GM21423 (cell line): ENCODE results near the gene NARS2.
A peak's percentile ranks its signal among the peaks of the same experiment; 100 is the strongest.

Source experiments
- ATAC-seq: cut with Tn5 transposase; IDR thresholded peaks from one replicate; pipeline ENCODE4 v1.9.1; 2021; ENCODE audit warnings: mild to moderate bottlenecking, moderate library complexity; ENCODE audit not compliant: unreplicated experiment

Gene NARS2

GRCh38 chr11:78446210-78446609 is 128.5 kb downstream of the NARS2 start:
- ATAC-seq: no peak

- ATAC-seq: no peak
Measured at GRCh38 chr11:78444726-78445125, 129.9 kb downstream of the NARS2 start.

GRCh38 chr11:78441956-78442355 is 132.7 kb downstream of the NARS2 start:
- no peak for ATAC-seq

DNA sequence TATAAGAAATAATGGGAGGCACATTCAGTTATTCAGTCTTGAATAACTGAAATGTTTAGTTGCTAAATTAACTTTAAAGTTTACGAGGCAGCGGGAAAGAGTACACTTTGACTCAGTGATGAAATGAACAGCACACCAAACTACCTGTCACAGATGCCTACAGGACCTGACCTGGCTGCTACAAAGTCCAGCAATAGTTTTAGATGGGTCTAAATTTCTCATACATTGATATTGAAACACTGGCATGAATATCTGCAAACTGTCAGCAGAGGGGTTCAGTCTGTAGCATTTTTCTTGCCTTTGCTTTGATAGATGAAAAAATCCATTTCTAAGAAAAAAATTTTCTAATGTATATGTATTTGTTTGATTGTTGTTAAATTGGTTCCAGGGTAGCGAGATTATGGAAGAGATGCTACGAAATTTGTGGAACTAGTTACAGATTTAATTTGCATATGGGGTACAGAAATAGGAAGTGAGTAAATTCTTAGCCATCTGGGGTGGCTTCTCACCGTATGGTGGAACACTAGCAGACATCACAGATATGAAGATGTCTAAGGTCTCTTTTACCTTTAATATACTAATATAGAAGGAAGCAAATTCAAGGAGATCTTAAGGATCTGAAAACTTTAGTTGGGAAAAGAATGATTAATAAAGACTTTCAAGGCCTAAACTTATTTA is 136.2 kb downstream of the NARS2 start:
- ATAC-seq: peak; percentile 85

DNA sequence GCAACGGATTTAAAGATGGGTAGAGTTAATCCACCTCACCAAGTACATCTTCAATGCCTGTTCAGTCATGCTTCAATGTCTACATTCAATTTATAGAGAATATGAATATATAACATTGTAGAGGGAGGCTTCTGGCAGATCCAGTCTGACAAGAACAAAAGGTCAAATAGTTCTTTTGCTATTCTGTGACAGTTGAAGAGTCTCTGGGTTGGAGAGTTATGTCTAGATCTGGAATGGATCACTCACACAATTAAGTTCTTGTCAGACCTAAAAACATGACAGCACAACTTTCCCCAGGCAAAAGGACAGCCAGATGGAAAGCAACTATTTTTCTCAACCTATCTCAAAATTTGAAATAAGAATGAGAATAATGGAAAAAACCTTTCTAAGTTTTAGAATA is 141.7 kb downstream of the NARS2 start:
- ATAC-seq: no peak

- no peak for ATAC-seq
Measured at GRCh38 chr11:78432058-78432515, 142.6 kb downstream of the NARS2 start.

GRCh38 chr11:78429660-78430059 is 145.0 kb downstream of the NARS2 start:
- peak; percentile 35 for ATAC-seq

- no peak for ATAC-seq
Measured at GRCh38 chr11:78429209-78429608, 145.5 kb downstream of the NARS2 start.

- ATAC-seq: no peak
Measured at GRCh38 chr11:78428773-78429172, 145.9 kb downstream of the NARS2 start.

DNA sequence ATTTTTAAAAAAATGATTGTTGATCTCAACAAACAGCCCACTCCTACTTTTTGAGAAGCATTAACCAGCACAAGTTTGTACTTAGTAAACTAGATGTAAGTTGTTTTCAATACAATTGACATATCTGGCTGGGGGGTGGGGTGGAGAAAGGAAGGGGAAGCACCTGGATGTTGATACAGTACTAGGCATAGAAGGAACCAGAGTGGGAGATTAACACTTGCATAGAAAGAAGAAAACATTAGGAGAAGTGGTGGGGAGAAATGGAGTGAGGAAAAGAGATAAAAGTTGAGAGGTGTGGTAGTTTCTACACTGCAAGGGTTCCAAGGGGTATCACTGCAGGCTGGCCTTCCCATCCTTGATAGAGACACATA is 146.4 kb downstream of the NARS2 start:
- ATAC-seq: no peak

GRCh38 chr11:78427615-78428265 is 146.9 kb downstream of the NARS2 start:
- ATAC-seq: peak; percentile 36

DNA sequence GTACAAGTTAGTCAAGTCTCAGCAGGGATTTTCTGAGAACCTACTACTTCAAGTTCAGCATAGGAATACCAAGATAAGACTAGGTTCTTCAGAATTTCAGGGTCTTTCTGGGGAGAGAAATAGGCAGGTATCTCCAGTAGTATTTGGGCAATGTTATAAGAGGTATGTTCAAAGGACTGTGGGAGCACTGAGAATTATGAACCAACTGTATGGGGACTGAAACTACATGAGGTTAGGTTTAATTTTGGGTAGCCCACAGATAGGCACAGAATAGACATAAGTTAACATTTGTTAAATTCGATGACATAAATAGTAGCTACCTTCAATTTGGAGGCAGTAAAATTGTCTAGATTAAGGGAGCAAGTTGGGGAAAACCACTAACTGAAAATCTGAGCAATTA is 147.8 kb downstream of the NARS2 start:
- no peak for ATAC-seq

DNA sequence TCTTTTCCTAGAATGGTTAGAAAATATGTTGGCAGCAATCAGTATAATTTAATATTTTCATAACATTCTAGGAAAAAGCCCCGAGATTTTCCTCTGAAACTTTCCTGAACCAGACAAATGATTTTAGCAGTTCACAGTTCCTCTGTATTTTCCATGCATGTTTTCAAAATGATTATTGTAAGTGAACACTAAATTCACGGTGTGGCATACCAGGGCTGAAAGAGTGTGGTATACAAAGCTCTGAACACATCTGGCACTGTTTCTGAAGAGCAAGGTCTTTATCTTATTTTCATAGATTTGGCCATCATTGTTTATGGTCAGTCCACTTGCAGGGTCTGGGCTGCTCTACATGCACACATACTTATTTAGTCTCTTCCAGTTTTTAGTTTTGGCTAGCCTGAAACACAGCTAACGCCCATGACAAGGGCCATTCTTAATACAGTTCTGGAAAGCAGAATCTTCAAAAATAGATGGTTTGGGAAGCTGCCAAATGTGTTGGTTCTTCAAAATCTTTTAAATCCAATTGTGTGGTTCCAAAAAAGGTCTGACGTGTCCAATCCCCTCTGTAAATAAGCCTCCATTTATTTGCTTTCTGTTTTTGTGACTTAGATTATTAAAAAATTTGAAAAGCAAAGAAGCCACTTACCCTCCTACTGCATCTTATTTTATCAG is 149.1 kb downstream of the NARS2 start:
- ATAC-seq: no peak

DNA sequence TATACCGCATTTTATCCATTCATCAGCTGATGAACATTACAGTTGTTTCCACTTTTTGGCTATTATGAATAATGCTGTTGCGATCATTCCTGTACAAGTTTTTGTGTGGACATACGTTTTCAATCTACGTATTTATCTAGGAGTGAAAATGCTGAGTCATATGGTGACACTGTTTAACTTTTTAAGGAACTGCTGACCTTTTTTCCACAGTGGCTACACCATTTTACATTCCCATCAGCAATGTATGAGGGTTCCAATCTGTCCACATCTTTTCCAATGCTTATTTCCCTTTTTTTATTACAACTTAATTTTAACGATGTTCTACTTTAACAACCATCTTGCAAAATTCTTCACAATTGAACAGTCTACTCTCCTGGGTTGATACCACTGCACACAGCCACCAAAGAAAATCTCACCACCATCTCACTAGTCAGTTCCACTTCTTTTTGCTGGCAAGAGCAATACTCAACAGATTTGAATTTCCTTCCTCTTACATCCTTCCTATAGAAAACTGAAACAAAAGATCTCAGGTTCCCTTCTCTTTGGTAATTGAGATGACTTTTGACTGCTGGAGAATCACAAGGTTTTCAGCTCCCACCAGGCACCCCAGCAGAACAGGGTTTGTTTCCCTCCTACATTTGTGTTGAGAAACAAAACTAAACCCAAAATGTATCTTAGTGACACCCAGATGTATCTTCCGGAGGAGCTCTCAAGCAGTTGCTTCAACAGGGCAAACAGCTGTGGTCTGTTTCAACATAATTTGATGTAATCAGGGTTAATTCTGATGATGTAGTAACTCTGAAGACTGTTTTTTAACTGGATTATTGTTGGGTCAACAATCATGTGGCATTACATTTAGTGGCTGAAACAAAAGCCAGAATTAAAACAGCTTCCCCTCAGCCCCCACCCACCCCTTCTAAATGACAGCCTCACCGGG is 150.1 kb downstream of the NARS2 start:
- no peak for ATAC-seq

- ATAC-seq: no peak
Measured at GRCh38 chr11:78423241-78423640, 151.4 kb downstream of the NARS2 start.

DNA sequence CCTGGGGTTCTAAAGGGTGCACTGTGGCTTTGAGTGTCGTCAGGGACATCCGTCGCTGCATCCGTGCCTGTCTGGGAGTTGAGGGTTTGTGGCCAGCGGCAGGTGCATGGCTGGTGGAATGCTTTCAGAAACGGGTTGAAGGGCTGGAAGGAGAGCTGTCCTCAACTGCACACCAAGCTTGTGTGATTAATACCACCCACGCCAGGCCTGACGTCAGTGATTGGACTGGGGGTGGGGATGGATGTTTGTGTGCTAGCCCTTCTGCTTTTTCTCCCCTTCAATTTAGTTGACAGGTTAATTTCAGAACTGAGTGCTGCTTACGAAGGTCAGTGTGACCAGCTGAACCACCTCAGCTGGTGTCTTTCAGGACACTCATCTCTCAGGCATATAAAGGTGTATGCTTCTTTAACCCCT is 153.9 kb downstream of the NARS2 start:
- no peak for ATAC-seq

GRCh38 chr11:78420255-78420764 is 154.4 kb downstream of the NARS2 start:
- no peak for ATAC-seq

DNA sequence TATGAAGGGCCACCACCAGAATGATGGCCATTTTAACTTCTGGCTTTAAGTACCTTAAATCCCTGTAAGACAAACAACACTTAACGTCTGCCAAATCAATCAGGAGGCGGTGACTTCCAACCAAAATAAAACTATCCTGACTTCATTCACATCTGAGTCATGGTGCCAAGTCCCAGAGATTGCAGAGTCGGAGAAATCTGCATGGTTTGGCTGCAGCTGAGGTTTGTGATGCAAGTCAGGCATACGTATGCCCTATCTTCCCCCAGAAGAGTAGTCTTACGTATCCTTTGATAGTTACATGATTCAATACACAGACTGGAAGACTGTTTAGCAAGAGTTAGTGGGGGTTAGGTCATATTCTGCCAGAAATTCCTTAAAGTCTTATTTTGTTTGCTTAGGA is 155.3 kb downstream of the NARS2 start:
- ATAC-seq: no peak

GRCh38 chr11:78418584-78419211 is 156.0 kb downstream of the NARS2 start:
- ATAC-seq: no peak

DNA sequence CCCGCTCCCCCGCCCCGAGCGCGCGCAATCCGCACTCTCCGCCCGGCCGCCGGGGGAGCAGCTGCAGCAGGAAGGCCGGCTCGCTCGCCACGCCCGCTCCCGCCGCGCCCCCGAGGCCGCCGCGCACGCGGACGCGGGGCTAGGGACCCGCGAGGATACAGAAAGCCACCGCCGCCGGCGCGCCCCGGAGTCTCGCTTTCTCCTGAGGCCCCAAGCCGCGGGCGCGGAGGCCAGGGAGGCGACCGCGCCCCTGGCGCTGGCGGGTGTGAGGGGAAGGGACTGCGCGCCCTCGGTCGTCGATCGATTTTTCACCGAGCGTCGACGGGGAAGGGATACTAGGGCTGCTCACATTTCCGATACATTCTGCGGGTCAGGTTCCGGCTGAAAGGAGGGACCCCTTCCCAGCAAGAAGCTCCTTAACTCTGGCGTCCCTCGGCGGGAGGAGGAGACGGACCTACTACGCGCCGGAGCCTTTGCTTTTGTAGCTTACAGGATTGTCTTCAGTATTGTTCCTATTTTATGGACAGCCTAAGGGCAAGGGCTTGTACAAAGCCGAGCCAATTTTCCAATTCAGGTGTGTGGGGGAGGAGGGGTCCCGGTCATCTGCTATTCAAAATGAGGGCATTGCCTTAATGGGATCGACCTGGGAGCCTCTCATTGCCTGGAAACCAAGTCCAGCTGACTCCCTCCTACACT is 156.6 kb downstream of the NARS2 start:
- ATAC-seq: peak; percentile 46
